Anterior cingulate cortex (tissue), 58 donors: Measurements from ENCODE around the gene KDM5A.
"Not testable (repeated sequence)": the region's sequence is repeated elsewhere in the genome, so short reads cannot be mapped to it uniquely, and the experiment has no call there.

Experiments
- DNase-seq, 58 donors: peaks; one replicate each; lab custom pipeline; 2025; lab: John Stamatoyannopoulos, UW

Gene KDM5A

DNA sequence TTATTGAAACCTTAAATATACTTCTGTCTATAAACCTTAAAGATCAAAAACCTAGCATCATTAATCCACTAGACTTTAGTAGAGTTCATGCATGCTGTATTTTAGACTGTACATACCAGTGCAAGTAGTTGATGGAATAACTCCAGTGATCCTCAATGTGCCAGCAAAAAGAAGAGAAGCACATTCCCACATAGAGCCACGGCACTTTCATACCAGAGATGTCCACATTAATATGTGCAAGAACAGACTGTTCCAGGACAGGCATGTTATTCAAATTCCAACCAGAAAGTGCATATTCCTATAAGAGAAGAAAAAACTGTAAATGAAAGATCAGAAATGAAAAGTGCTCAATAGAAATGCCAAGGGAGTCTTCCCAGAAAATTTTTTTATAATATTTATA is 55.0 kb downstream of the KDM5A start:
- DNase-seq: no peak

DNA sequence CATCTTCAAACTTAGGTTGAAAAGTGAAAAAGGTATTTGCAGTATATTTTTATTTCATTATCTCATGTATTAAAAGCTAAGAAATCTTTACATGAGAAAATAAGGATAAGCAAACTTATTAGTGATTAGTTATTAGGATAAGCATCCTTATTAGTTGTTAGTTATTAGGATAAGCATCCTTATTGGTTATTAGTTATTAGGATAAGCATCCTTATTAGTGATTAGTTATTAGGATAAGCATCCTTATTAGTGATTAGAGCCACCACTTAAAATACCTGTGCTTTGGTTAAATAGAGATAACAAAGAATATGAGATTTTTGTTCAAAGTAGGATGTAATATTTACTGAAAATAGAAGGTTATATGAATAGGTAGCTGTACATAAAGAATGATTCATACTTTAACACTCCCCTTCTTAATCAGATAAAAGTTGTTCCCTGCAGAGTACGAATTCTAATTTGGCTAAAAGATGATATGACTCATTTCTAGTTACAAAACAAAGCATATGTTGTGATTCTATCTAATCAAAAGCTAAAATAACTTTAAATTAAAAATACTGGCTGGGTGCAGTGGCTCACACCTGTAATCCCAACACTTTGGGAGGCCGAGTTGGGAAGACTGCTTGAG is 56.4 kb downstream of the KDM5A start:
- no peak for DNase-seq

DNA sequence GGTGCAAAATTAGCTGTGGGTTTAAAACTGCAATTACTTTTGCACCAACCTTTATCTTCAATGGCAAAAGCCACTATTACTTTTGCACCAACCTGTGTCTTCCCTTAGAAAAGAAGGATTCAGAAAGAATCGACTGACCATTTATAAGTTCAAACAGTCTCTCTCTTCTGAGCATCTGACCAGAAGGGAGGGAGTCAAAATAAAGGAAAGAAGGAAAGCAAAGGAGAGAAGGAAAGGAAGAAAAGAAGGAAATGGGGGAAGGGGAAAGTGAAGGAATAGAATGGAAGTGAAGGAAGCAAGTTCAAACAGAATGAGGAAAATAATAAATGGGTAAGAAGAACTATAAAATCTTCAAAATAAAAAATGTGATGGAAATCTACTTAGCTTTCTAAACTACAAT is 57.8 kb downstream of the KDM5A start:
- DNase-seq: no peak

DNA sequence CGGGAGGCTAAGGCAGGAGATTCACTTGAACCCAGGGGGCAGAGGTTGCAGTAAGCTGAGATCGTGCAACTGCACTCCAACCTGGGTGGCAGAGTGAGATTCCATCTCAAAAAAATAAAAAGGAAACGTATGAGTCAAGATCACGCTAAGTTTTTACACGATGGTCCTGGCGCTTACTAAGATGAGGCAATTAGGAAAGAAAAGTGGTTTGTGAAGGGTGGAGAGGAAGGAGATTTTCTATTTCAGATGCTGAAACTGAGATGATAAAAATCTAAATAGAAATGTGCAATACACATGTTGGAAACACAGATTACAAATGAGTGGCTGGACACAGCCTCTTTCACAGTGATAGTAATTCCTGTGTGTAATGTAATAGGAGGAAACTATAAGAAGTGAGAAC is 63.2 kb downstream of the KDM5A start:
- no peak for DNase-seq

DNA sequence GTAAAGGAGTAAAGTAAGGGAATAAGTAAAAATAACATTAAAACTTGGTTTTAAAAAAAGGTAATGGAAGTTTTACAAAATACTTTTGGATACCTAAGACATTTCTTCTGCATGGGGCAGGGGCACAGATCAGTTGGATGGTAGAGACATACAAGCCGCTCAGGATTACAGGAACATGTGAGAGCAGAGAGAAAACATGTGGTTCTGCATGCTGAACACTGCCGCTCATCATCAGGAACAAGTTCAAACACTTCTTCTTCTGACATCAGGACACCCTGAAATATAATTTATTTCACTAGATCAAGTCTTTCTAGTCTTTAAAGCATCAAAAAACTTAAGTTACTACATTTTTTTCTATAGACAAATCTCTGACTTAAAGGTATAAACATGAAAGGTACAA is 65.6 kb downstream of the KDM5A start:
- no peak for DNase-seq

DNA sequence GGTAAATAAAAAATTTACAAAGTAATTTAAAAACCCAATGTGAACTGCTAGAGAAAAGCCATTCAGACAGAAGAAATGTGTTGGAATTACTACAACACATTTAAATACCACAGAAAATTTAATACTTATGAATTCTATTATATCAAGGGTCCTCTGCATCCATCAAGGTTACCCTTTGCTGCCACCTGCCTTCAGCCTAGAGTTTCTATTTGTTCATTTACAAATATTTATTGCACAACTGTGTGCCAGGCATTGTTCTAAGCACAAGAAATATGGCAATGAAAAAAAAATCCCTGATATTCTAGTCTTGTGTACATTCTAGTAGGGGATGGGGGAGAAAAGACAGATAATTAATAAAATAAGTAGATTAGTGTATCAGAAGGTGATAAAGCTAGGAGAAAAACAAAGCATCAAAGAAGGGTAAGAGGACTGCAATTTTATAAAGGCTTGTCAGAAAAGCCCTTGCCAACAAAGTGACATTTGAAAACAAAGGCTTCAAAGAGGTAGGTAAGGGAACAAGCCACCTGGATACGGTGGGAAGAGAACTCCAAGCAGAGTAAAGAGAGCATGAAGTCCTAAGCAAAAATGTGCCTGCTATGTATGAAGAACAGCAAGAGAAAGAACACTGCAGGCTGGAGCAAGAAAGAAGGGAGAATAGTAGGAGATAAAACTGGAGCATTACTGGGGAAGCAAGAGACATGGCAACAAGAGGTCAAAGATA is 67.4 kb downstream of the KDM5A start:
- DNase-seq: no peak

DNA sequence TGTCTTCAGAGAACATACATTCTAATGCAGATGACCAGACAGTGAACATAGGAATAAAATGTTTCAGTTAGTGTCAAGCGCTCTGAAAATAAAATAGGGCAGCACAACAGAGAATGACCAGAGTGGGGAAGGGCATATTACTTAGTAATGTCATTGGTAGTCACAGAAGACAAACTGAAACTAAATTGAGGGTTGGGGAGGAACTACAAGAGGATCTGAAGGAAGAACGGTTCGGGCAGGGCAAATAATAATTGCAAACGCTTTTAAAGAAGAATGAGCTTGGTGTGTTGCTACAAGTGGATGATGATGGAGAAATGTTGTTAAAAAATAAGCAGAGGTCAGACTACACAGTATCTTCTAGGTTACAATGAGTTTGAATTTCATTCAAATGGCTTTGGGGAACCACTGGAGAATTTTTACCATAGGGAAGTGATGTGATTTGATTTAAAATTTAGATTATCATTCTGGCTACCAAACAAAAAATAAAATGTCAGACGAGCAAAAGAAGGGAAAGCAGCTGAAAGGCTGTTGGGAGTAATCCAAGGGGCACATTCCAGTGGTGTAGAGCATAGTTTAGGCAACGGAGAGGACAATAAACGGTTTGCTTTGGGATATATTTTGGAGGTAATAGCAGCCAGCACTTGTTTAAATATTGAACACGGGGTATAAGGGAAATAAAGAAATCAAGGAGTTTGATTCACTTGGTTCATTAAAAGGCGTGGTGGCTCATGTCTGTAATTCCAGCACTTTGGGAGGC is 70.2 kb downstream of the KDM5A start:
- no peak for DNase-seq

DNA sequence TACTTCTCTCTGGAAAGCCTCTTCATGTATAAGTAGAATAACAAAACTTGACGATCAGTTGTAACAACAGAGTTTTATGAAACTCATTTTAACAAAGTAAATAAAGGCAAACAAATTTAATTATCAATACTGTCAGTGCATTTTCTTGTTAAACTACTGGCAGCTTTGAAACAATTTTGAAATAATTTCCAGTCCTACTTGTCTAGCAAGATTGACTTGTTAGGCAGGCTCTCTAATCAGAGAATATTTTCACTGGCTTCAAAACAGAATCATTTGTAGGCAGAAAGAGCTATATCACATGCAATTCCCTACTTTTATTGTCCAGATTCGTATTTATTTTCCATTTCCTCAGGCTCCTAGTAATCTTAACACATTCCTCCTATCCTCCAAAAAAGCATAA is 80.6 kb downstream of the KDM5A start:
- no peak for DNase-seq

DNA sequence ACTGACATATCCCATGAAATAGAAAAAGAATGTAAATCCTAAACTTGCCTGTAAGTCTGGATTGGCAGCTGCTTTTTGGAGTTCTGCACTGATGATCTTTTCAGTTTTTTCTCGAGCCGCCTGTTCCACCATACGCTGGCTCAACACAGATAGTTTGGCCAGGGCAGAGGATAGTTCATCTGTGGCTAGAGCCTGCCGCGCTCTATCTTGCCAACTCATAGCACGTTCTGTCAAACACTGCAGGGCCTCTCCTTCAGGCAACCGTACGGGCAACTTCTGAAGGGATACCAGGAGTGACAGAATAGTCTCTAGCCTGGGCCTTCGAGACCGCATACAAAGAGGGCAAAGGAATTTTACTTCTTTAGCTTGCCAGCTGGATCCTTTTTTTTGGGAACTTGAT is 81.7 kb downstream of the KDM5A start:
- no peak for DNase-seq

DNA sequence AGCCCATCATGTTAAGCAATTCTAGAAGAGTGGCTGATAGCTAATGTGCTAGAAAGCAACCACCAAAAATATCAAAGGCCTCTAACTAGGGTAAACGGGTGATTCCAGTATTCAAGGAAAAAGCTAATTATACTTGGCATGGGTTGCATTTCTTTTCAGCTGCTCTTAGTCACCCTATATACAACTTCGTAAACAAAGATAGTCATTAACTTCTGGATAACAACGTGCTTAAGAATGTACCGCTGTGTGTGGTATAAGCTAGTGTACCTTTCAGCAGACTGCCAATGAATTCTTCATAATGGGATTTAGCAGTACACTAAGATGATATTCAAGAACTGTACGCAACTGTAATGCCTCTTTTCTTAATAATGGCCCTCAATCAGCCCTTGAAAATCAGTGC is 84.3 kb downstream of the KDM5A start:
- no peak for DNase-seq

DNA sequence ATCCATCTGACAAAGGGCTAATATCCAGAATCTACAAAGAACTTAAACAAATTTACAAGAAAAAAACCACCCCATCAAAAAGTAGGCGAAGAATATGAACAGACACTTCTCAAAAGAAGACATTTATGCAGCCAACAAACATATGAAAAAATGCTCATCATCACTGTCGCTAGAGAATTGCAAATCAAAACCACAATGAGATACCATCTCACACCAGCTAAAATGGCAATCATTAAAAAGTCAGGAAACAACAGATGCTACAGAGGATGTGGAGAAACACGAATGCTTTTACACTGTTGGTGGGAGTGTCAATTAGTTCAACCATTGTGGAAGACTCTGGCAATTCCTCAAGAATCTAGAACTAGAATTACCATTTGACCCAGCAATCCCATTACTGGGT is 86.4 kb downstream of the KDM5A start:
- DNase-seq: not testable (repeated sequence)

DNA sequence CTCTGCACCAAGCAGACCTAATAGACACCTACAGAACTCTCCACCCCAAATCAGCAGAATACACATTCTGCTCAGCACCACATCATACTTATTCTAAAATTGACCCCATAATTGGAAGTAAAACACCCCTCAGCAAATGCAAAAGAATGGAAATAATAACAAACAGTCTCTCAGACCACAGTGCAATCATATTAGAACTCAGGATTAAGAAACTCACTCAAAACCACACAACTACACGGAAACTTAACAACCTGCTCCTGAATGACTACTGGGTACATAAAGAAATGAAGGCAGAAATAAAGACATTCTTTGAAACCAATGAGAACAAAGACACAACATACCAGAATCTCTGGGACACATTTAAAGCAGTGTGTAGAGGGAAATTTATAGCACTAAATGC is 89.0 kb downstream of the KDM5A start:
- not testable (repeated sequence) for DNase-seq

DNA sequence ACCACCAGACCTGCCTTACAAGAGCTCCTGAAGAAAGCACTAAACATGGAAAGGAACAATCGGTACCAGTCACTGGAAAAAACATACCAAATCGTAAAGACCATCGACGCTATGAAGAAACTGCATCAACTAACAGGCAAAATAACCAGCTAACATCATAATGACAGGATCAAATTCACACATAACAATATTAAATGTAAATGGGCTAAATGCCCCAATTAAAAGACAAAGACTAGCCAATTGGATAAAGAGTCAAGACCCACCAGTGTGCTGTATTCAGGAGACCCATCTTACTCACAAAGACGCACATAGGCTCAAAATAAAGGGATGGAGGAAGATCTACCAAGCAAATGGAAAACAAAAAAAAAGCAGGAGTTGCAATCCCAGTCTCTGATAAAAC is 89.6 kb downstream of the KDM5A start:
- DNase-seq: not testable (repeated sequence)

DNA sequence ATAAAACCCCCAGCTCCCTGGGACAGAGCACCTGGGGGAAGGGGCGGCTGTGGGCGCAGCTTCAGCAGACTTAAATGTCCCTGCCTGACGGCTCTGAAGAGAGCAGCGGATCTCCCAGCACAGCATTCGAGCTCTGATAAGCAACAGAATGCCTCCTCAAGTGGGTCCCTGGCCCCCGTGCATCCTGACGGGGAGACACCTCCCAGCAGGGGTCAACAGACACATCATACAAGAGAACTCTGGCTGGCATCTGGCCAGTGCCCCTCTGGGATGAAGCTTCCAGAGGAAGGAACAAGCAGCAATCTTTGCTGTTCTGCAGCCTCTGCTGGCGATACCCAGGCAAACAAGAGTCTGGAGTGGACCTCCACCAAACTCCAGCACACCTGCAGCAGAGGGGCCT is 91.1 kb downstream of the KDM5A start:
- not testable (repeated sequence) for DNase-seq

DNA sequence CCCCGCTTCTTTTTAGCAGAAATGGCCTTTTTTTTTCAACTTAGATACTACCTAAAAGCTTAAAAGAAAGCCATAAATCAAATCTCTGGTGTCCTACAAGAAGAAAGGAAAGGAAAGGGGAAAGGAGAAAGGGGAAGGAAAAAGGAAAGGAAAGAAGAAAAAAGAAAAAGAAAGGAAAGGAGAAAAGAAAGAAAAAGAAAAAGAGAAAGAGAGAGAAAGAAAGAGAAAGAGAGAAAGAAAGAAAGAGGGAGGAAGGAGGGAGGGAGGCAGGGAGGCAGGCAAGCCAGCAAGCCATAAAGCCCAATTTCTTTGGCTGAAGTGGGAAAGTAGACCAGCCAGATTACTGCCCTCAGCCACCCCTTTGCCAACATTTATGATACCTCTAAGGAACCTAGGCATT is 94.0 kb downstream of the KDM5A start:
- no peak for DNase-seq

DNA sequence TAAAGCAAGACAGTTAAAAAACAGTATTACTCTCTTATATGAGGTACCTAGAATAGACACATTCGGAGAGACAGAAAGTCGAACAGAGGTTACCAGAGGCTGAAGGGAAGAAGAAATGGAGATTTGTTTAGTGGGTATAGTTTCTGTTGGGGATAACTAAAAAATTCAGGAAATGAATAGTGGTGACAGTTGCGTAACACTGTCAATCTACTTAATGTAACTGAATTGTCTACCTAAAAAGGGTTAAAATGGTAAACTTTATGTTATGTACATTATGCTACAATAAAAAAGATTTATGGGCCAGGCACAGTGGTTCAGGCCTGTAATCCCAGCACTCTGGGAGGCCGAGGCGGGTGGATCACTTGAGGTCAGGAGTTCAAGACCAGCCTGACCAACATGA is 95.9 kb downstream of the KDM5A start:
- DNase-seq: no peak

DNA sequence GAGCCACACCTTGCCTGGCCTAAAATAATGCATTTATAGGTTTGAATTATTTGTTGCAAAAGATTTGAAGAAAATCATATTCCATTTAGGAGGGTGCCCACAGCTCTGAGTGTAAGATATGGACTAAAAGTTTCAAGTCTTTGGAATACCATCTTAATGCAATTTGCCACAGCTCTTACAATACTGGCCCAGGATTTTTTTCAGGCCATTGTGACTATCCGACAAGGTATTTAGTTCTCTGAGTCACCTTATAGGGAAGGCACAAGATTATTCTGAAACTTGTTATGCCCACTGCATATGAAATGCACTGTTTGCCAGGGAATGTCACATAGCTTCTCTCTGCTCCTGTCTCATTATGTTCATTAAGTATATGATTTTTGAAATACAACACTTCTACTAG is 96.9 kb downstream of the KDM5A start:
- DNase-seq: no peak

DNA sequence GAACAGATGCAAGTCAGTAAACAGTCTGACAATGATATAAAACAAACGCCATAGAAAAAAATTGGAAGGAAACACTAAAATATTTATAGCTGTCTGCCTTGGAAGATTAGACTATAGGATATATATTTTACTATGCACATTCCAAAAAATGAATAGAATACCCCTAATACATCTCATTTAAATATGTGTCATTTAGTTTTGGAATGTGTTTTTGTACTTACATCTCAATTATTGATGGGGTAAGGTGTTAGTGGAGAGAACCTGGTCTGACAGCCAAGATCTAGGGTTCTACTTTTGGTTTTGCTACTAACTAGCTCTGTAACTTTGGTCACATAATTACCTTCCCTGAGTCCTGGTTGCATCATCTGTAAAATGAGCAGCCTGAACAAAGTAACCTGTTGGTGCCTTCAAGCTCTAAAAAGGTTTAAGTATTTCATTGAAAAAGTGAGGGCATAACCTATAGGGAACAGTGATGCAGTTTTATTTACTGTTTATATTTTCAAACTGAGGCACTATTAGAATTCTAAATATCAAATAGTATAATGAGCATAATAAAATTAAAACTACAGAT is 97.9 kb downstream of the KDM5A start:
- DNase-seq: no peak

DNA sequence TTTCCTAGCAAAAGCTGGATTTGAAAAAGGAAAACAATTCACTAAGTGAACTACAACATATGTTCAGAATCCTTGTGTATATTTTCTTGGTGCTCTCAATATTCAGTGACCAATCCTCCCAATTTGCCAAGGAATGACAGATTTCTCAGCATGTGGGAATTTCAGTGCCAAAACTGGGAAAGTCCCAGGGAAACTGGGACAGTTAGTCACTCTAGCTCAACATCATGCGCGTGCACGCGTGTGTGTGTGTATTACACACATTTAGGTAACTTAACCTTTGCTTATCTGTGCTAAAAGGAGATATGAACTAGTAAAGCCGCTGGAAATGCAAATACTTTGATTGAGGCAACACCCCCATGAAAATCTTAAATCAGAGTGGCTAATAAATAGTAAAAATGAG is 100.4 kb downstream of the KDM5A start:
- peak in 2 of 58 donors; percentile 9 to 10 for DNase-seq

DNA sequence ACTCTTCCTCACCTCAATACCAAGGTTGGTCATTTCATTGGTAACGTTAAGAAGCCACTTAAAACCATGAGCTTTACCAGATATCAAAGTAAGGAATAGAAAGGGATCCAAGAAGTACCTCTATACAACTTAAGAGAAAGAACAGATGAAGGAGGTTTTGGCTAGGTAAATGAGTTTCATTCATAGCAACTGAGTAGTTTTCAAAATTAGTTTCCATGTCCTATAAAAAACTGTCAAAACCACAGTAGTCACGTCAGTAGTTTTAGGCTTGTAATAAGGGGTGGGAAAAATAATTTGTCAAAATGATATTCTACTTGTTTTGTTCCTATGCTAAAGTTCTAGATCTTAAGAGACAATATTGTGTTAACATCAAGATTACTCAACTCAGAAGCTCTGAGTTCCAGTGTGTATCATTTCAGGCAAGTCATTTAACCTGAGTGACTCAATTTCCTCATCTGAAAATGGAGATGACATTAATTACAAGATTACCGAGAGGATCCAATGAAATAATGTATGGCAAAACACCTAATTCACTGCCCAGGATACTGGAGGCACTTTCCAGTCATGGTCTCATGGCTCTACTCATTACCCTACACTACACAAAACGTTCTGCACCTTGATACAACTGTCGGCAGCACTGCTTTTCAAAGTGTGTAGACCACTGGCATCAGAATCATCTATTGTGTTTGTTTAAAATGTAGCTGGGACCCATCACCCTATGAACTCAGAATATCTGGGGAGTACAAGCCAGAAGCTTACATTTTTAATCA is 102.4 kb downstream of the KDM5A start:
- DNase-seq: no peak

DNA sequence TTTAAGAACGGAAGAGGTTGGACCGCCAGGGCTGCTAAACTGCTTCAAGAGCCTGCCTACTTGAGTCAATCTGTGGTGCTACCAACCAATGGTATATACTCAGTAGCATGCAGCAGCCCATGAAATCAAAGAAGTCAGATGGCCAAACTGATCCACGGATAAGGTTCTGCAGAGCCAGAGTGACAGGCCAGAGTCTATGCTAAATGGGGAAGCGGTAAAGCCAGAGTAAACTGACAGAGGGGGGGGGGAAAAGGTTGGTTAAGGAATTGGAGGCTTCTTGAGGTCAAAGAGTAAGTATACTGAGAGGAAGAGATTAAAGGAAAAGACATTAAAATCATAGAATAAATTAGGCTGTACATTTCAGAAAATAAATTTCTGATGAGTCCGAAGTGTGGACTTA is 111.1 kb downstream of the KDM5A start:
- DNase-seq: no peak
